ENCODE measurements around the gene GSC2. TPM values are rescaled to one million over a fixed set of nuclear protein-coding genes. Genes with fewer than 3 reads are reported as not detected.

The GSC2 gene
- total and polyA plus RNA-seq, 9 of the 15 experiments (the other 6 are each of a cell fraction or from before 2014, with no cell fraction given), result not detected

GRCh38 chr22:19115628-19116027 lies 34.5 kb downstream of the GSC2 start:
- WGBS (ENCODE audit: insufficient coverage, low coverage, missing lambda C conversion rate), result 48% methylated on average over 4 of the region's 4 CpGs
- intact Hi-C loops (cut with micrococcal nuclease), result loop anchor here (10.0 kb wide), 1 partner anchor 179 kb away; the partner anchor contains the start of gene CLTCL1
- no peak overlapping the region for H3K27ac ChIP-seq (ENCODE audit: extremely low read depth, low read depth, low read length)
- H3K9ac ChIP-seq (ENCODE audit: insufficient read depth in 1 of 2, low read depth in 2 of 2, low read length in 2 of 2), result peak overlapping the region in 1 of 2 experiments; percentile 81; a peak in 1 of 4 replicates
- peaks cover 65% of the 10 kb centered on the region for H4K20me1 ChIP-seq (replicated peaks; ENCODE audit: control insufficient read depth, insufficient read depth, low read length)
- FAIRE-seq, result no peak
- CTCF ChIA-PET (ENCODE audit: low intra/inter-chr PET ratio), result interaction anchor here (1.2 kb wide), 1 partner anchor 515 kb away, joined by 3 read pairs; no protein-coding TSS in a partner anchor
- peak in 1 of 4 experiments; percentile 59 for DNase-seq (ENCODE audit: extremely low read depth in 1 of 4, low spot score in 3 of 4)
- peak; percentile 68 for ATAC-seq
- peaks cover 43% of the 10 kb centered on the region for H3K9me1 ChIP-seq (ENCODE audit: control insufficient read depth, insufficient read depth, low read length)
- H3K9me3 ChIP-seq (replicated peaks; ENCODE audit: control insufficient read depth, insufficient read depth, low read depth, low read length), result no peaks in the 10 kb centered on the region
- H3K79me2 ChIP-seq (ENCODE audit: control insufficient read depth, insufficient read depth, low read length), result peaks cover 97% of the 10 kb centered on the region
- H3K4me1 ChIP-seq (replicated peaks in 1 of 2; ENCODE audit: control insufficient read depth in 2 of 2, insufficient read depth in 2 of 2, low read length in 2 of 2), result peaks cover 36 to 41% of the 10 kb centered on the region in 2 experiments
- peak; percentile 4 for TF ChIP-seq ZFP36 (IDR thresholded peaks at IDR 0.05; ENCODE audit: low read depth, low read length, partially characterized antibody)
- peak; percentile 56 to 75 (median 58) for TF ChIP-seq CTCF (IDR thresholded peaks at IDR 0.05 in 2 of 3, conservative IDR thresholded peaks at IDR 0.05 in 1 of 3; ENCODE audit: insufficient read depth in 2 of 3, low read depth in 1 of 3, low read length in 3 of 3)
- TF ChIP-seq RAD21 (CRISPR knock-in tag; conservative IDR thresholded peaks at IDR 0.05 in 1 of 2, IDR thresholded peaks at IDR 0.05 in 1 of 2), result peak in 1 of 2 experiments; percentile 67; a peak in 2 of 4 replicates
- no peak for TF ChIP-seq BMI1 (IDR thresholded peaks at IDR 0.05; ENCODE audit: low read length)
- TF ChIP-seq PHF8 (IDR thresholded peaks at IDR 0.05; ENCODE audit: borderline replicate concordance, low read length), result 0 out of 2 replicates have a peak, but pooled peaks have one; percentile 11
- TF ChIP-seq ZFPM2 (CRISPR knock-in tag; IDR thresholded peaks at IDR 0.05), result no peak
- BruUV-seq (replicated peaks), result no TSS peak
- H3K4me3 ChIP-seq, result no peak overlapping the region
- H3K36me3 ChIP-seq (ENCODE audit: control insufficient read depth, insufficient read depth, low read length), result peaks cover 63% of the 10 kb centered on the region
- no peak overlapping the region for H2AFZ ChIP-seq (ENCODE audit: low read depth, low read length)
- in situ Hi-C loops (cut with MboI), result no loop called here
- POLR2A ChIA-PET, result interaction anchor here (0.5 to 9.0 kb wide), 28 partner anchors 8 to 735 kb away, joined by 3 to 67 read pairs (median 4); partner anchors contain the start of genes ESS2 and TSSK2
- no peak overlapping the region for H3K4me2 ChIP-seq (ENCODE audit: insufficient read depth, low read length)
- no peaks in the 10 kb centered on the region for H3K27me3 ChIP-seq (ENCODE audit: control insufficient read depth in 2 of 2, insufficient read depth in 2 of 2, low read length in 2 of 2)

Measured in K562 (cell line).